ENCODE results near the gene FNTB. TPM values are rescaled to one million over a fixed set of nuclear protein-coding genes. Genes with fewer than 3 reads are reported as not detected.

The FNTB gene
- total RNA-seq, 4 donors from 2014 or later: 8.3 to 14.5 (median 11.5) TPM

GRCh38 chr14:65033181-65033580 is 46.5 kb downstream of the FNTB start:
- TF ChIP-seq, protein P1, sequence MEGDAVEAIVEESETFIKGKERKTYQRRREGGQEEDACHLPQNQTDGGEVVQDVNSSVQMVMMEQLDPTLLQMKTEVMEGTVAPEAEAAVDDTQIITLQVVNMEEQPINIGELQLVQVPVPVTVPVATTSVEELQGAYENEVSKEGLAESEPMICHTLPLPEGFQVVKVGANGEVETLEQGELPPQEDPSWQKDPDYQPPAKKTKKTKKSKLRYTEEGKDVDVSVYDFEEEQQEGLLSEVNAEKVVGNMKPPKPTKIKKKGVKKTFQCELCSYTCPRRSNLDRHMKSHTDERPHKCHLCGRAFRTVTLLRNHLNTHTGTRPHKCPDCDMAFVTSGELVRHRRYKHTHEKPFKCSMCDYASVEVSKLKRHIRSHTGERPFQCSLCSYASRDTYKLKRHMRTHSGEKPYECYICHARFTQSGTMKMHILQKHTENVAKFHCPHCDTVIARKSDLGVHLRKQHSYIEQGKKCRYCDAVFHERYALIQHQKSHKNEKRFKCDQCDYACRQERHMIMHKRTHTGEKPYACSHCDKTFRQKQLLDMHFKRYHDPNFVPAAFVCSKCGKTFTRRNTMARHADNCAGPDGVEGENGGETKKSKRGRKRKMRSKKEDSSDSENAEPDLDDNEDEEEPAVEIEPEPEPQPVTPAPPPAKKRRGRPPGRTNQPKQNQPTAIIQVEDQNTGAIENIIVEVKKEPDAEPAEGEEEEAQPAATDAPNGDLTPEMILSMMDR (IDR thresholded peaks at IDR 0.05; ENCODE audit: low read depth): no peak

- TF ChIP-seq, protein P1 (IDR thresholded peaks at IDR 0.05; ENCODE audit: low read depth): no peak
Observed at GRCh38 chr14:65034021-65034420, 47.3 kb downstream of the FNTB start.

- TF ChIP-seq, protein P1 (IDR thresholded peaks at IDR 0.05; ENCODE audit: low read depth): no peak
Observed at GRCh38 chr14:65035049-65035448, 48.4 kb downstream of the FNTB start.

DNA sequence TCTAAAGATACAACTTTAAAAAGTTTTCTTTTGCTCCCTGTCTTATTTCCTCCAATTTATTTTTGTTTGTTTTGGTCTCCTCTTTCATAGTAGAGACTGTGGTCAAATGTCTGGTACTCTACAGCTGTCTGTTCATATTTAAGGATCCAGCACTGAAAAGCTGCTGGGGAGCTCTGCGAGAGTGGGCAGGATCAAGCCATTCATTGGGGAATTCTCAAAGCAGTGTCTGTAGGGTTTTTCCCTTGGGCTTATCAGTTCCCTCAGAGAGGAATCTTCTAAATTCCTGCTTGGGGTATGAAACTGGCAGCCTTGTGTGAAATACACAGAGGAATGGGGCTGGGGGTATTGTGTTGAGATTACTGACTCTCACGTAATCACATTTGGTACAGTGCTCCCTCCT is 52.3 kb downstream of the FNTB start:
- TF ChIP-seq, protein P1 (IDR thresholded peaks at IDR 0.05; ENCODE audit: low read depth): no peak

DNA sequence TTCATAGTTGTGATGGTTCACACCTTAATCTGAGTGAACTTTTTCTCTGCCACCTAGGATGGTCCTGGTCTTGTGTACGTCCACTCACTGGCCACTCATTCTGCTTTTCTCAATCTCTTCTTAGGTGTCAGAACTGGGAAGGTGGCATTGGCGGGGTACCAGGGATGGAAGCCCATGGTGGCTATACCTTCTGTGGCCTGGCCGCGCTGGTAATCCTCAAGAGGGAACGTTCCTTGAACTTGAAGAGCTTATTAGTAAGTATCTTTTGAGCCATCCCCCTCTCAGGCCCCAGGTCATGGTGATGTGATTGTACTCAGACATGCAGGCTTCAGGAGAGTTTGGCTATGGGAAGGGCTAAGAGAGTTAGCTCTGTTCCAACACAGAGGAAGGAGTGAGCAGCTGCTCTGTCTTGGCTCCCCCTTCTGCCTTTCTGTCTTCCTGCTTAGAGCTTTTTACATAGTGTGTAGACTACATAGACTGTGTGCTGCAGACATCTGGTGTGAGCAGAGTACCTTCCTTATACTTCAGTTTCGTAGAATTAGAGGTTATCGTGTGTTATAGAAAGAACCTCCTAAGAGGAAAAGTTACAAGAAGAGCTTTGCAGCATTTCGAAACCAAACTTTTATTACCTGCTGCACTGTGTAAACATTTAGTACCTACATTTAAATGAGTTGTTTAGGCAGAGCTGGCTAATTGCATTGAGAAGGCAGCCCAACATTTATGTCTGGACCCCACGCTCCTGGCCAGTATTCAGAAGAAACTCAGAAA is 54.2 kb downstream of the FNTB start:
- TF ChIP-seq, protein P1 (IDR thresholded peaks at IDR 0.05; ENCODE audit: low read depth): no peak

DNA sequence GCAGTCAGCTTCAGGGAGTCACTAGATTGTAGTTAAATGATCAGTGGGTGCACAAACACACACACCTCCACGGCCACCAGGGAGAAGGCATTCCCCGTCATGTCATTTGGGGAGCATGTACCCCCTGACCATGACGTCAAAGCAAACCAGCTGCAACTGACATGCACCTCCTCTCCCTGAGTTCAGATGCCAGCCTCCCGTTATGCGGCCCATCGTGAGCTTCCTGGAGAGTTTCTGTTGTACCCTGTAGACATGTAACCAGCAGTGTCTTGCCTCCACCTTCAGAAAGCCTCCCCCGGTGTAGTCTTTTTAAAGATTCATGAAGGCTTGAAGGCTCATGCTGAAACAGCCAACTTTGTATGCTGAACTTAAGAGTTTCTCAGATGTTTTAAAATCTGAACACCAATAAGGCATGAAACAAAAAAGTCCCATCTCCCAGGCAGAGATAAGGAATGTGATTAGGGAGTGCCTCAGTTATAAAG is 54.8 kb downstream of the FNTB start:
- TF ChIP-seq, protein P1 (IDR thresholded peaks at IDR 0.05; ENCODE audit: low read depth): no peak

GRCh38 chr14:65042296-65042695 is 55.6 kb downstream of the FNTB start:
- TF ChIP-seq, protein P1 (IDR thresholded peaks at IDR 0.05; ENCODE audit: low read depth): no peak
